ENCODE results near the gene ANKS1B.
"Not testable (repeated sequence)": the region's sequence is repeated elsewhere in the genome, so short reads cannot be mapped to it uniquely, and the experiment has no call there.

The ANKS1B gene

GRCh38 chr12:98983647-98984046, 1001.1 kb downstream of the ANKS1B start:
- DNase-seq, result no peak

GRCh38 chr12:98980508-98980907, 1004.2 kb downstream of the ANKS1B start:
- no peak for DNase-seq

- no peak for DNase-seq
These were observed 1007.5 kb downstream of the ANKS1B start for GRCh38 chr12:98977186-98977585.

- DNase-seq, result no peak
These were observed 1009.9 kb downstream of the ANKS1B start for GRCh38 chr12:98974767-98975381.

- DNase-seq, result no peak
These were observed 1011.3 kb downstream of the ANKS1B start for GRCh38 chr12:98973395-98973794.

GRCh38 chr12:98970950-98971349, 1013.8 kb downstream of the ANKS1B start:
- no peak for DNase-seq

- DNase-seq, result no peak
These were observed 1014.5 kb downstream of the ANKS1B start for GRCh38 chr12:98970210-98970609.

GRCh38 chr12:98968896-98969295, 1015.8 kb downstream of the ANKS1B start:
- no peak for DNase-seq

- DNase-seq, result not testable (repeated sequence)
These were observed 1027.6 kb downstream of the ANKS1B start for GRCh38 chr12:98957135-98957534.

- DNase-seq, result no peak
These were observed 1029.5 kb downstream of the ANKS1B start for GRCh38 chr12:98955284-98955683.

GRCh38 chr12:98954506-98954905, 1030.2 kb downstream of the ANKS1B start:
- no peak for DNase-seq

- DNase-seq, result no peak
These were observed 1033.3 kb downstream of the ANKS1B start for GRCh38 chr12:98951406-98951805.

GRCh38 chr12:98948343-98948949, 1036.3 kb downstream of the ANKS1B start:
- DNase-seq, result no peak

- DNase-seq, result no peak
These were observed 1038.9 kb downstream of the ANKS1B start for GRCh38 chr12:98945864-98946263.

- no peak for DNase-seq
These were observed 1044.8 kb downstream of the ANKS1B start for GRCh38 chr12:98939926-98940325.

- no peak for DNase-seq
These were observed 1045.4 kb downstream of the ANKS1B start for GRCh38 chr12:98939350-98939749.

- no peak for DNase-seq
These were observed 1048.9 kb downstream of the ANKS1B start for GRCh38 chr12:98935847-98936246.

- DNase-seq, result no peak
These were observed 1061.9 kb downstream of the ANKS1B start for GRCh38 chr12:98922871-98923270.

- no peak for DNase-seq
These were observed 1066.4 kb downstream of the ANKS1B start for GRCh38 chr12:98918176-98918863.

GRCh38 chr12:98916106-98916505, 1068.6 kb downstream of the ANKS1B start:
- no peak for DNase-seq

GRCh38 chr12:98912401-98912974, 1072.2 kb downstream of the ANKS1B start:
- DNase-seq, result no peak

- no peak for DNase-seq
These were observed 1073.3 kb downstream of the ANKS1B start for GRCh38 chr12:98911396-98911795.

GRCh38 chr12:98909746-98910145, 1075.0 kb downstream of the ANKS1B start:
- no peak for DNase-seq

- no peak for DNase-seq
These were observed 1075.9 kb downstream of the ANKS1B start for GRCh38 chr12:98908866-98909265.
